Stimulated activated CD4-positive, alpha-beta T cell treated with anti-CD3 and anti-CD28 coated beads, TNF-alpha, amount 100 ng/mL, for 24 hours (primary cell): ENCODE data around the gene WFS1.

Experiments used
- DNase-seq, 3 experiments: peaks; one replicate each; pipeline ENCODE4 v3.0.0-alpha.2; 2020; ENCODE audit warnings: low read depth in 3 of 3

The WFS1 gene

DNA sequence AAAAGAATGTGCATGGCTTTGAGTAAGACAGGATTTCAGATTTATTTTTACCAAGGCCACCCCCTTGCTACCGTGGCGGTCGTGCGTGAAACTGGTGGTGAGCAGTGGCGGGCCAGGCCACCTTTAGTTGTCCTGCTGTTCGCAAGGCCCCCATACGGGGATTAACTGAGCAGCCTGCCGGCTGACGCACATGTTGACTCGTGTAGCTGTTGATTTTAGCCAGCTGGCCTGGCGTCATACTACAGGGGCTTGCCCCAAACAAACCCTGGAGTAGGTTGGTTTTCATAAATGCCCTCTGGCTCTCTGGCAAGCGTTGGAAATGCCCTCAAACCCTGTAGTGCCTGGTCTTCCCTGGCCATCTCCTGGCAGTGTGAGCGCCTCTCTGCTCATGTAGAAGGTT is 28.4 kb downstream of the WFS1 start:
- DNase-seq = no peak

DNA sequence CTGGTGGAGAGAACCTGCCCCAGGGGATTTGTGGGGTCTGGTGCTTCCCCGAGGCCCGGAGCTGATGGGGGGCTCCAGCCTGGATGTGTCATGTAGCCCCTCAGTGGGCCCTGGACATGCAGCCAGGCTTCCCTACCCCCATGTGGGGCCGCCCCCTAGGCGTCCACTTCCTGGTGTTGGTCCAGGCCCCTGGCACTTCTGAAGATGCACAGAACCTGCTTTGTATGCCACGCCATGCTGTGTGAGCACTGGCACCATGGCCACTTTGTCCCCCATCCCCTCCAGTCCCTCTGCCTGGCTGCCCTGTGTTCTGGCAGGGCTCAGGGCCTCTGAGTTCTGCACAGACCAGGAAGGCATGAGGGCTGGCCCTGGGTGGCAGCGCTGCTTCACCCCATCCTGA is 29.2 kb downstream of the WFS1 start:
- DNase-seq = no peak

DNA sequence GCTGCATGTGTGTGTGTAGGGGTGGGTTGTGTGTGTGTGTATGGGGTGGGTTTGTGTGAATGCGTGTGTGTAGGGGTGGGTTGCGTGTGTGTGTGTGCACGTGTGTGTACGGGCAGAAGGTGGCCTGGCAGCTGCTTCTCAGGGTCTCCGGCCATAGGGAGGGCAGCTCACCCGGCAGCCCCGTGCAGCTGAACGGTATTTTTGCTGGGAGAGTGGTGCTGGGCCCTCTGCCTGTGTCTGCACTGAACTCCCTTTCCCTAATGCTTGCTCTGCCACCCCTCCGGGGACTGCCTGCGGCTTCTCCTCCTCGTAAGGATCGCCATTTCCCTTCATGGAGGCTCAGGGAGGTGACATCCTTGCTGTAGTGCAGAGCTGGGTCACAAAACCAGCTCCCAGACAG is 30.2 kb downstream of the WFS1 start:
- DNase-seq = no peak

DNA sequence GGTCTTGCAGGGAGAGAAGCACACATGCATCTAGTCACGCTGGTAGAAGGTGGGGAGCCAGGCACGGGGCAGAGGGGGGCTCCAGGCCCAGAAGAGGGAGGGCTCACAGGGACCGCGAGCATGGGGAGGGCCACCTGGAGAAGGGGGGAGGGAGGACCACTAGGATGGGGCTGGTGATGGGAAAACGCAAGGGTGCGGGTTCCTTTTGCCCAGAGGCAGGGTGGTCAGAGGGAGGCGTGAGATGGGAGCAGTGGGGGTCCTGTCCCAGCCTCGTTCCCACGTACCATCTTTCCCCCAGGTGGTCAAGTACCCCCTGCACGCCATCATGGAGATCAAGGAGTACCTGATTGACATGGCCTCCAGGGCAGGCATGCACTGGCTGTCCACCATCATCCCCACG is 30.7 kb downstream of the WFS1 start:
- no peak for DNase-seq

DNA sequence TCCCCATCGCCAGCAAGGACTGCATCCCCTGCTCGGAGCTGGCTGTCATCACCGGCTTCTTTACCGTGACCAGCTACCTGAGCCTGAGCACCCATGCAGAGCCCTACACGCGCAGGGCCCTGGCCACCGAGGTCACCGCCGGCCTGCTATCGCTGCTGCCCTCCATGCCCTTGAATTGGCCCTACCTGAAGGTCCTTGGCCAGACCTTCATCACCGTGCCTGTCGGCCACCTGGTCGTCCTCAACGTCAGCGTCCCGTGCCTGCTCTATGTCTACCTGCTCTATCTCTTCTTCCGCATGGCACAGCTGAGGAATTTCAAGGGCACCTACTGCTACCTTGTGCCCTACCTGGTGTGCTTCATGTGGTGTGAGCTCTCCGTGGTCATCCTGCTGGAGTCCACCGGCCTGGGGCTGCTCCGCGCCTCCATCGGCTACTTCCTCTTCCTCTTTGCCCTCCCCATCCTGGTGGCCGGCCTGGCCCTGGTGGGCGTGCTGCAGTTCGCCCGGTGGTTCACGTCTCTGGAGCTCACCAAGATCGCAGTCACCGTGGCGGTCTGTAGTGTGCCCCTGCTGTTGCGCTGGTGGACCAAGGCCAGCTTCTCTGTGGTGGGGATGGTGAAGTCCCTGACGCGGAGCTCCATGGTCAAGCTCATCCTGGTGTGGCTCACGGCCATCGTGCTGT is 31.5 kb downstream of the WFS1 start:
- no peak for DNase-seq

DNA sequence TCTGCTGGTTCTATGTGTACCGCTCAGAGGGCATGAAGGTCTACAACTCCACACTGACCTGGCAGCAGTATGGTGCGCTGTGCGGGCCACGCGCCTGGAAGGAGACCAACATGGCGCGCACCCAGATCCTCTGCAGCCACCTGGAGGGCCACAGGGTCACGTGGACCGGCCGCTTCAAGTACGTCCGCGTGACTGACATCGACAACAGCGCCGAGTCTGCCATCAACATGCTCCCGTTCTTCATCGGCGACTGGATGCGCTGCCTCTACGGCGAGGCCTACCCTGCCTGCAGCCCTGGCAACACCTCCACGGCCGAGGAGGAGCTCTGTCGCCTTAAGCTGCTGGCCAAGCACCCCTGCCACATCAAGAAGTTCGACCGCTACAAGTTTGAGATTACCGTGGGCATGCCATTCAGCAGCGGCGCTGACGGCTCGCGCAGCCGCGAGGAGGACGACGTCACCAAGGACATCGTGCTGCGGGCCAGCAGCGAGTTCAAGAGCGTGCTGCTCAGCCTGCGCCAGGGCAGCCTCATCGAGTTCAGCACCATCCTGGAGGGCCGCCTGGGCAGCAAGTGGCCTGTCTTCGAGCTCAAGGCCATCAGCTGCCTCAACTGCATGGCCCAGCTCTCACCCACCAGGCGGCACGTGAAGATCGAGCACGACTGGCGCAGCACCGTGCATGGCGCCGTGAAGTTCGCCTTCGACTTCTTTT is 32.2 kb downstream of the WFS1 start:
- DNase-seq = no peak

DNA sequence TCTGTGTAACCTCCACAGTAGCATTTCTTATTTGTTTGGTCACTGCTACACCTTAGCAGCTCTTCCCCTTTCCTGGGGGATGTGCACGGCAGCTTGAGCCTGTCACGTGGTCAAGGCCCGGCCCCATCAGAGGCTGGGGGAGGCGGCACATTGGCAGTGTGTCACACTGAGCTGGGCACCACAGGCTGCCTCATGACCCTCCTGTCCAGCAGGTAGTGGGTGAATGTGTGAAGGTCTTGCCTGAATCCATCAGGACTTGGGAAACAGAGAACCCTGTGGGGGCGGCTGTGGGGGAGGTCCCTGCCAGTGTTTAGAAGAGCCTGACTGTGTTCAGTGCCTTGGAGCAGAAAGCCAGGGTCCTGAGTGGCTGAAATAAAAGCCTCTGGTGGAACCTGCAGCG is 33.2 kb downstream of the WFS1 start:
- no peak for DNase-seq

DNA sequence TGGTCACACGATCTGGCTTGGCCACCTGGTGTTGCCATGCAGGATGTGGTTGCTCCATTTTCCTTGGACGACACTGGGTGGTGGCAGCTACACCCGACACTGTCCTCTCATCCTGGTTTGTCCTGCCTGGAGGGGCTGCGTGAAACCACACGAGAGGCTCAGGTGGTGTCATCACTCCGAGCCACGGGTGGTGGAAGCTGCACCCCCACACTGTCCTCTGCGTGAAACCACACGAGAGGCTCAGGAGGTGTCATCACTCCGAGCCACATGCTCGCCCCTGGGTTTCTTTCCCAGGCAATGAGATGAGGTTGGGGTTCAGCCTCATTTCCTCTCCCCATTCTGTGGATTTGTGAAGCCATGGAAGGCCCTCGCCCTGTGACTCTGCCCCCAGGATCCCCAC is 34.3 kb downstream of the WFS1 start:
- no peak for DNase-seq

DNA sequence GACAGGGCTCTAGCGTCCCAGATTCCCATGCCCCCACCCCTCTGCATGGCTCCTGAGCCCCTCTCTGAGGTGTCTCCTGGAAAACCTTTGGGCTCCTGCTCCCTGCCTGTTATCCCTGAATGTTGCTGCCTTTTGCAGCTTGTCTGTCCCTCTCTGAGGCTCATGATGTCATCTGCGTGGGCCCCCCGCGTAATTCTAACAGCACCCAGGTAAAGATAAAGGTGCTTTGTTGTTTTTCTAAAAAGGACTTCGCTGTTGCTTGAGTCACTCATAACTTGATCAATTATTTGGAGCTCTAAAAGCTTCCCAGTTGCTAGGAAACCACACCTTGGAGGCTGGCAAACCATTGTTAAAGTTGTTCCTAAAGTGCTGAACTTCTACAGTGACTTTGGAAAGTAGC is 36.6 kb downstream of the WFS1 start:
- no peak for DNase-seq

DNA sequence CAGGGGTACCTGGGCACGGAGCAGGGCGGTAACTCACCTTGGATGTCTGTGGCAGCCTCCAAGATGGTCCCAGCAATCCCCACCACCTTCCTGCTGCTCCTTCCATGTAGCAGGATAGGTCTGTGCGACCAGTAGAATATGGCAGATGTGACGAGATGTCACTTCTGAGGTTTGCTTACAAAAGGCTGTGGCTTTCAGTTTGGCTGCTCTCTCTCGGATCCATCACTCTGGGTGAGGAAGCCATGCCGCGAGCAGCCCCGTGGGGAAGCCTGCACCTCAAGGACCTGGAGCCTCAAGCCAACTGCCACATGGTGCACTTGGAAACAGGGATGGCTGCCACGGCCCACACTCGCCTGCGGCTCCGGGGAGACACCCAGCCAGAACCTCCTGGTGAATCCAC is 37.6 kb downstream of the WFS1 start:
- DNase-seq = no peak

DNA sequence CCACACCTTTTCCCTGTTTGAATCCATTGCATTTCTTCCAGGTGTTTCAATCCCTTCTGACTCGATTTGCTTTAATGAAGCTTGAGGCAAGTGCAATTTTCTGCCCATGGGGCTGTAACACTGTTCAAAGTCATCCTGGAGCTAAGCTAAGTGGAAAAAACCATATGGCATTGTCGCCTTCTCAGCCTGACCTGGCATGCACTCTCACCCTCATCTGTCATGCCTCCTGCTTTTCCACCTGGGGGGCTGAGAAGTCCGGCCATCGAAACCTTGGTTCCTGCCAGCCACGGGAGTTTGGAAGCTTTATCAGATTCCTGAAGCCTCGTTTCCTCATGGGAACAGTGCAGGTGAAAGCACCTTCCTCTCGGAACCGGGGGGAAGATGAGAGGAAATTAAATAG is 38.2 kb downstream of the WFS1 start:
- no peak for DNase-seq

DNA sequence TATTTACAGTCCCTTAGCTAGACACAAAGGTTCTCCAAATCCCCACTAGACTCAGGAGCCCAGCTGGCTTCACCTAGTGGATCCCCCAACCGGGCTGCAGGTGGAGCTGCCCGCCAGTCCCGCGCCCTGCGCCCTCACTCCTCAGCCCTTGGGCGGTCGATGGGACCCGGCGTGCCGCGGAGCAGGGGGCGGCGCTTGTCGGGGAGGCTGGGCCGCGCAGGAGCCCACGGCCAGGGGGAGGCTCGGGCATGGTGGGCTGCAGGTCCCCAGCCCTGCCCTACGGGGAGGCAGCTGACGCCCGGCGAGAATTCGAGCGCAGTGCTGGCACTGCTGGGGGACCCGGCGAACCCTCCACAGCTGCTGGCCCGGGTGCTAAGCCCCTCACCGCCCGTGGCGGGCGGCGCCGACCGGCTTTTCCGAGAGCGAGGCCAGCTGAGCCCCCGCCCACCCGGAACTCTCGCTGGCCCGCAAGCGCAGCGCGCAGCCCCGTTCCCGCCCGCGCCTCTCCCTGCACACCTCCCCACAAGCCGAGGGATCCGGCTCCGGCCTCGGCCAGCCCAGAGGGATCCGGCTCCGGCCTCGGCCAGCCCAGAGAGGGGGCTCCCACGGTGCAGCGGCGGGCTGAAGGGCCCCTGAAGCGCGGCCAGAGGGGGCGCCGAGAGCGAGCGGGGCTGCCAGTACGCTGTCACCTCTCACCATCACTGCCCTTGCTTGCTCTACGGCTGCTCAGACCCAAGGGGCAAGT is 39.4 kb downstream of the WFS1 start:
- DNase-seq = peak in 1 of 3 experiments; percentile 12

DNA sequence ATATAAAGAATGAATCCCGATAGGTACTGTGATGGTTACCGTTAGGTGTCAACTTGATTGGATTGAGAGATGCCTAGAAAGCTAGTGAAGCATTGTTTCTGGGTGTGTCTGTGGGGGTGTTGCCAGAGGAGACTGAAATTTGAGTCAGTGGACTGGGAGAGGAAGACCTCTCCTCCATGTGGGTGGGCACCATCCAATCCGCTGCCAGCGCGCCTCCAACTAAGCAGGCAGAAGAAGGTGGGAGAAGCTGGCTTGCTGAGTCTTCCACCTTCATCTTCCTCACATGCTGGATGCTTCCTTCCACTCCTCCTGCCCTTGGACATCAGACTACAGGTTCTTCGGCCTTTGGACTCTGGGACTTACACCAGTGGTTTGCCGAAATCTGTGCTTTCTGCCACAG is 40.1 kb downstream of the WFS1 start:
- no peak for DNase-seq

DNA sequence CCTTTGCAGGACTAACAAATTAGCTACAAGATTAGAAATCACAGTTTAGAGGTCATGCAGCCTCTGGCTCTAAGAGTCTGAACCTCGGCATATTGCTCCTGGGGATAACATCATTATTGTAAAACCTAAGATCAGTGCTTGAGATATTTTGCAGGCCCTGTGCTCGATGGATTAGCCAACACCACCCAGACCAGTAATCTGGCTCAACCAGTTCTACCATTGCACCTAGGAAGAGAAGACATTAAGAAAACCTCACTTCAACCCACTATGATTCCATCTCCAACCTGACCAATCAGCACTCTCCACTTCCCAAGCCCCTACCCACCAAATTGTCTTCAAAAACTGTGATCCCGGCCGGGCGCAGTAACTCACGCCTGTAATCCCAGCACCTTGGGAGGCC is 43.6 kb downstream of the WFS1 start:
- DNase-seq = no peak

DNA sequence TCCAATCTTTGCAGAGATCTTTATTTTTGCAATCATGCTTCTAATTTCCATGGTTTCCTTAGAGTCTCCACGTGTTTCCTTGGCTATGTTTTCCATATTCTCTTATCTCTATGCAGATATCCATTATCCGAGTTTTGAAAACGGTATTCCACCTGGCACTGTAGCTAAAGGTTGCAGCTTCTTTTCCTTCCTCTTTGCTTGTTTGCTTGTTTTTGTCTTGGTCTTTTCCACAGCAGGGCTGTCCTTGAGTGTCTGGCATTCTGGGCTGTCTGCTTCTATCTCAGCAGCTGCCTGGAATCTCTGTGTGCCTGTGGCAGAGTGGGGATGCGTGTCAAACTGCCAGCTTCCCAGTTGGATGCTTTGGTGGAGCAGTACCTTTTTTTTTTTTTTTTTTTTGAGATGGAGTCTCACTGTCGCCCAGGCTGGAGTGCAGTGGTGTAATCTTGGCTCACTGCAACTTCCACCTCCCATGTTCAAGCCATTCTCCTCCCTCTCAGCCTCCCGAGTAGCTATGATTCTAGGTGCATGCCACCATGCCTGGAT is 46.9 kb downstream of the WFS1 start:
- DNase-seq = no peak

DNA sequence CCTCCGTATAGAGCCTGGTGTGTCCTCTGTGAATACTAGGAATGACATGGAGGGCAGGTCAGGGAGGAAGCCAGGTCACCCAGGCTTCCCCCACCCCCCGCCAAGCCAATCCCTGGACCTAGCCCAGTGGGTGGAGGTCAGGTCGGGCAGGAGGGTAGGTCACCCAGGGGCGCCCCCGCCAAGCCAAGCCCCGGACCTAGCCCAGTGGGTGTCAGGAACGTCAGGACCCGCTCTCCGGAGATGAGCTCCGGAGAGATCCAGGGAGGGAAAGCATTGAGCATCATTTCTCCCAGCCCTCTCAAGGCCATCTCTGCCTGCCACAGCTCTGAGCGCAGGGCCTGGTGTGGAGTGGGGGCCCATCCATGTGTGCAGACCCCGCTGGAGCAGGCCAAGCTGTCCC is 48.6 kb downstream of the WFS1 start:
- no peak for DNase-seq

DNA sequence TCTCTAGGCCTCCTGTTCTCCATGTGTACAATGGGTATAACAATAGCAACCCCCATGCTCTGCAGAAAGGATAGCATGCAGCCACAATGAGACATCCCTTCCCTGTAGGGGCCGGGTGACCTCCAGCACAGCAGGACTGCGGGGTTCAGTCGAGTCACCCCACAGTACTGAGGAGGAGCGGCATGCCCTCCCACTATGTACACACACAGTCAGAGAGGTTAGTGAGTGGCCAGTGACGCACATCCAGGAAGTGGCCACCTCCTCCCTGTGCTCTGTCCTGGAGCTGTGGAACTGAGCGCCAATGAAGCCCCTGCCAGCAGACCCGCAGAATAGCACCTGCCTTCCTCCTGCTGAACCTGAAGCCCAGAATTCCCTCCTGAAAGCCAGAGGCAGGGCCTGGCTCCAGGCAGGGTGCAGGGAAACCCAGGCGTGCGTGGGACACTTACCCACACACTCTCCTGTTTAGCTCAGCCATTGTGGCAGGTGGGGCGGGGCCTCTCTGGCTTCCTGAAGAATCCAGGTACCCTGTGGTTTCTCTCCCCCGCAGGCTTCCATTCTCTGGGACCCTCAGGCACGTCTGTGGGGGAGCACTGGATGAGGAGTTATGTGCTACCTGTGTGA is 50.0 kb downstream of the WFS1 start:
- DNase-seq = no peak

DNA sequence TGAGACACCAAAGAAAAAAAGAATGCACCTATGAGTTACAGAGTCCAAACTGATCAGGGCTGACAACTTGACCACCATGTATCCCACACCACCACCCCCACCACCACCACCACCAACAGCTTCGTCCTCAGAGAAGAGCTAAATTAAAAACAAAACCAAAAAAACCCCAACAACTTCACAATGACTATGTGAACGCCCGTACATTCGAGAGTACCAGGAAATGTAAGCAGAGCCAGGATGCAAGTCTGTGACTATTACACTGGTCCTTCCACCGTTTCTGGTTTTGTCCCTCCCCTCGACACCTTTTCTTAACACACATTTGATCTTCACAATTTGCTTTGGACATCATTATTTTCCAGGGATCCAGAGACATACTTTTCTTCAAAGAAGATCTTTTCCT is 51.0 kb downstream of the WFS1 start:
- DNase-seq = no peak

DNA sequence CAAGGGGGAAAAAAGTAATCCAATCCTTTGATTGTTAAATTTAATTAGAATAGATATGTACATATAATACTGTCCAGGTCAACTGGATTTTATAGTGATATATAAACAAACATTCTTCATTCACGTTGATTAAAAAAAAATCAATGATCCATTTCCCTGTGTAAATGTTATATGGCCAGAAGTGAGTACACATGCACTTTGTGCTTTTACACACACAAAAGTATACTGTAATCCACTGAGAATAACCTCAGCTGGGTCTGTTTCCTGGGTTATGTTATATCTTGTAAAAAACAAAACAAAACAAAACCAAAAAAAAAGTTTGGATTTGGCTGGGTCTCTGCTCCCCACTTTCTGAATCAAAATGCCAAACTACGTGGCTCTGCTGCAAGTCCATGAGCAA is 51.7 kb downstream of the WFS1 start:
- DNase-seq = no peak

DNA sequence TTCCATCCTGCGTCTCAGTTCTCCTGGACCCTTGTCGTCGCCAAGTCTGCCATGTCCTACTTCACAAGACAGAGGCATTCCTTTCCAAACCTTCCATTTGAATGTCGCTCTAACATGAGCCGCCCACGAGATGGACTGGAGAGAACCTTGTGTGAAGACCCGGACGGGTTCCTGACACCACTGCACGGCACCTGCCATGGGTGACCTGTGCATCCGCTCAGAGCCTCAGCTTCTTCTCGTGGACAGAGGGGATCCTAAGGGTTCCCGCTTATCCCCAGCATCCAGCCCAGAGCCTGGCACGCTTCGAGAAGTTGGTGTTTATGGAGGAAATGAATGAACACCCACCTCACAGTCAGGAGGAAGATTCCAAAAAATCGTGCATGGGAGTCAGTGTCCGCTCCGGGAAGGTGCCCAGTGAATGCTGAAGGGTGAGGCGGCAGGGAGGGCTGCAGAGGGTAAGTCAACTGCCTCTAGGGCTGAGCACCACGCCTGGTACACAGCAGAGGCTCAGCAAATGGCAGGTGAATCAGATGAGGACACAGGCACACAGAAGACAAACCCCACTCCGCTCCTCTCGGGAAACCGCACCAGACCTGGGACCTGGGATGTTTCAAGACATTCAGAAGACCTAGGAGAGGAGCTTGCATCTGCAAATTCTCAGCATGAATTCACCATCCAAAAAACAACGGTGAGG is 52.6 kb downstream of the WFS1 start:
- no peak for DNase-seq

DNA sequence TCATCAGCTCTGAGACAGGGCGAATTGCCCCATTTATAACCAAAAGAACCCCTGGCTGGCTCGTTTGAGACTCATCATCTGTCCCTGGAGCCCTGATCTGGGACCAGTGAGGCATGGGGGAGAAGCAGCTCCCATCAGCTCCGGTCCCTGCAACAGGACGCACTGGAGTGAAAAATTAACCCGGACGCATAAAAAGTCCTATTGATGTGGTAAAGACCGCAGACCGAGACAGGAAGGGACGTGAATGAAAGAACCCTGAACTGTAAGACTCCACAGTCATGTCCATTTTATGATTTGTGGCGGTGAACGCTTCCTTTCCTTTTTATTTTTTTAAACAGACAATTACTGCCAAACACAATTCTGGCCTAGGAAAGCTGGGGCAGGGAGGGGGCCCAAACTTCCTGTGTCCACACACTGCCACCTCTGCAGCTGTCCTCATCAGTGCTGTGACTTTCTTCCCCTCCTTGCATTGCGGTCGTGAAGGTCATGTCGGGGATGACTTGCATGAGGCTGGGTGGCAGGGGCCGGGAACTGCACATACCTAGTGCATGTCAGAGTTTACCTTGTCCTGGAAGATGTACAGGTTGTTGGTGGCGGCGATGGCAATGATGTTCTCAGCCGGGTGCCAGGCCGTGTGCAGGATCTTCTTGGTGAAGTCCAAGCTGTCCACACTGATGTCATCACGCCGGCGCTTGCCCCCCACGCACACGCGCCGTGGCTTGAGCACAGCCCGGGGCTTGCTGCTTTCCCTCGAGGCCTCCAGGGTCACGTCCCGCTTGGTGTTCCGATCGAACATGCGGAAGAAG is 53.3 kb downstream of the WFS1 start:
- DNase-seq = no peak
